PC-9 (cell line): ENCODE data around the gene RBM15. TPM values are rescaled to one million over a fixed set of nuclear protein-coding genes. Genes with fewer than 3 reads are reported as not detected.

Source experiments
- BruUV-seq: library from RNA; stranded (reverse); fragments of 400-500 nt; replicated peaks from 2 replicates; lab custom pipeline; 2021; lab: Mats Ljungman, UMichigan
- CTCF ChIA-PET: fragments of 300-600 bp; sonication (Branson Sonifier 250); formaldehyde crosslinking; loops from one replicate; lab custom pipeline; 2022; ENCODE audit warnings: antibody characterized with exemption; lab: Charles Lee
- POLR2A ChIA-PET: fragments of 300-600 bp; sonication (Branson Sonifier 250); formaldehyde crosslinking; loops from one replicate; lab custom pipeline; 2022; ENCODE audit warnings: antibody characterized with exemption; ENCODE audit not compliant: unreplicated experiment; lab: Charles Lee
- DNase-seq, 2 experiments: peaks; one replicate each; pipeline versions ENCODE4 v3.0.0 to v3.0.0-alpha.2; 2015 to 2022; ENCODE audit warnings: mixed read lengths in 1 of 2
- H2AFZ ChIP-seq: fragments of 200-600 bp; sonication (generic); 2 replicates; pipeline ENCODE4 v1.8.1; 2017; ENCODE audit warnings: antibody characterized with exemption
- H3F3A ChIP-seq: fragments of 200-600 bp; sonication (generic); 2 replicates; pipeline ENCODE4 v1.8.1; 2017; ENCODE audit warnings: antibody characterized with exemption, mild to moderate bottlenecking, low read depth; ENCODE audit not compliant: insufficient read depth
- H3K27ac ChIP-seq: fragments of 200-600 bp; sonication (generic); 2 replicates; pipeline ENCODE4 v1.6.1; 2016; ENCODE audit warnings: mixed run types
- H3K27me3 ChIP-seq: fragments of 200-600 bp; sonication (generic); 2 replicates; pipeline ENCODE4 v1.6.1; 2016; ENCODE audit warnings: low read depth, mixed run types; ENCODE audit not compliant: insufficient read depth
- H3K36me3 ChIP-seq: fragments of 200-600 bp; sonication (generic); 2 replicates; pipeline ENCODE4 v1.6.1; 2016; ENCODE audit warnings: low read depth, mixed run types
- H3K4me1 ChIP-seq: fragments of 200-600 bp; sonication (generic); replicated peaks from 2 replicates; pipeline ENCODE4 v1.6.1; 2016; ENCODE audit warnings: mixed run types; ENCODE audit not compliant: insufficient read depth
- H3K4me2 ChIP-seq: fragments of 200-600 bp; sonication (generic); 2 replicates; pipeline ENCODE4 v1.6.1; 2017; ENCODE audit warnings: mixed run types
- H3K4me3 ChIP-seq: fragments of 200-600 bp; sonication (generic); 2 replicates; pipeline ENCODE4 v1.6.1; 2016; ENCODE audit warnings: mixed run types
- H3K79me2 ChIP-seq: fragments of 200-600 bp; sonication (generic); 2 replicates; pipeline ENCODE4 v1.6.1; 2017; ENCODE audit warnings: low read depth, mixed run types
- H3K9me2 ChIP-seq: fragments of 200-600 bp; sonication (generic); 2 replicates; pipeline ENCODE4 v1.8.1; 2017; ENCODE audit warnings: mild to moderate bottlenecking; ENCODE audit not compliant: insufficient read depth
- H3K9me3 ChIP-seq: fragments of 200-600 bp; sonication (generic); 2 replicates; pipeline ENCODE4 v1.8.1; 2016; ENCODE audit warnings: low read depth; ENCODE audit not compliant: insufficient read depth
- H4K20me1 ChIP-seq: fragments of 200-600 bp; sonication (generic); 2 replicates; pipeline ENCODE4 v1.8.1; 2017; ENCODE audit not compliant: insufficient read depth
- EZH2 ChIP-seq: fragments of 200-600 bp; sonication (generic); IDR thresholded peaks from 2 replicates; pipeline ENCODE4 v1.8.0; 2017; ENCODE audit warnings: antibody characterized with exemption, low read depth
- intact Hi-C: fragments of 100-400 bp; cut with micrococcal nuclease; formaldehyde crosslinking; loops from one replicate; pipeline ENCODE4 v1.10.0; 2022; ENCODE audit not compliant: unreplicated experiment
- total RNA-seq: library from RNA; stranded (reverse); gene quantifications from 2 replicates; pipeline ENCODE4 v1.2.3, GENCODE V29; 2021
- TF ChIP-seq, protein P1 (sequence below): fragments of 200-600 bp; sonication (generic); conservative IDR thresholded peaks from 2 replicates; pipeline ENCODE4 v1.6.1; 2017; ENCODE audit warnings: mixed run types, antibody characterized with exemption, mild to moderate bottlenecking, moderate library complexity

Gene RBM15
- total RNA-seq, 1 experiment from 2014 or later, result 43.1 TPM

DNA sequence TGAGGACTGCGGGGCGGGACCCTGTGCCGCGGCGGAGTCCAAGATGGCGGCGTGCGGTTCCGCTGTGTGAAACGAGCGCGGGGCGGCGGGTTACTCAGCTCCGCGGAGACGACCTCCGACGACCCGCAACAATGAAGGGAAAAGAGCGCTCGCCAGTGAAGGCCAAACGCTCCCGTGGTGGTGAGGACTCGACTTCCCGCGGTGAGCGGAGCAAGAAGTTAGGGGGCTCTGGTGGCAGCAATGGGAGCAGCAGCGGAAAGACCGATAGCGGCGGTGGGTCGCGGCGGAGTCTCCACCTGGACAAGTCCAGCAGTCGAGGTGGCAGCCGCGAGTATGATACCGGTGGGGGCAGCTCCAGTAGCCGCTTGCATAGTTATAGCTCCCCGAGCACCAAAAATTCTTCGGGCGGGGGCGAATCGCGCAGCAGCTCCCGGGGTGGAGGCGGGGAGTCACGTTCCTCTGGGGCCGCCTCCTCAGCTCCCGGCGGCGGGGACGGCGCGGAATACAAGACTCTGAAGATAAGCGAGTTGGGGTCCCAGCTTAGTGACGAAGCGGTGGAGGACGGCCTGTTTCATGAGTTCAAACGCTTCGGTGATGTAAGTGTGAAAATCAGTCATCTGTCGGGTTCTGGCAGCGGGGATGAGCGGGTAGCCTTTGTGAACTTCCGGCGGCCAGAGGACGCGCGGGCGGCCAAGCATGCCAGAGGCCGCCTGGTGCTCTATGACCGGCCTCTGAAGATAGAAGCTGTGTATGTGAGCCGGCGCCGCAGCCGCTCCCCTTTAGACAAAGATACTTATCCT is 430 bp downstream of the RBM15 start:
- H3F3A ChIP-seq, result peaks cover 32% of the 10 kb centered on the region
- peak overlapping the region; percentile 91 for H3K4me2 ChIP-seq
- peaks cover 58% of the 10 kb centered on the region for H3K79me2 ChIP-seq
- ChIA-PET POLR2A (interaction anchor here (0.6 to 0.9 kb wide), 5 partner anchors 9 to 864 kb away, joined by 3 to 8 read pairs (median 6); no protein-coding TSS in a partner anchor), CTCF (interaction anchor here (0.7 to 2.1 kb wide), 3 partner anchors 121 to 131 kb away, joined by 3 to 5 read pairs (median 3); no protein-coding TSS in a partner anchor)
- H3K9me3 ChIP-seq, result no peaks in the 10 kb centered on the region
- peak in 1 of 2 experiments; percentile 52 for DNase-seq
- peak overlapping the region; percentile 48 for H3K27ac ChIP-seq
- peak overlapping the region; percentile 85 for H2AFZ ChIP-seq
- H3K36me3 ChIP-seq, result peaks cover 33% of the 10 kb centered on the region
- H3K9me2 ChIP-seq, result no peaks in the 10 kb centered on the region
- intact Hi-C loops, result loop anchor here (2.0 to 10.0 kb wide), 3 partner anchors 43 to 245 kb away; no protein-coding TSS in a partner anchor
- TF ChIP-seq EZH2, result no peak
- TF ChIP-seq, protein P1, sequence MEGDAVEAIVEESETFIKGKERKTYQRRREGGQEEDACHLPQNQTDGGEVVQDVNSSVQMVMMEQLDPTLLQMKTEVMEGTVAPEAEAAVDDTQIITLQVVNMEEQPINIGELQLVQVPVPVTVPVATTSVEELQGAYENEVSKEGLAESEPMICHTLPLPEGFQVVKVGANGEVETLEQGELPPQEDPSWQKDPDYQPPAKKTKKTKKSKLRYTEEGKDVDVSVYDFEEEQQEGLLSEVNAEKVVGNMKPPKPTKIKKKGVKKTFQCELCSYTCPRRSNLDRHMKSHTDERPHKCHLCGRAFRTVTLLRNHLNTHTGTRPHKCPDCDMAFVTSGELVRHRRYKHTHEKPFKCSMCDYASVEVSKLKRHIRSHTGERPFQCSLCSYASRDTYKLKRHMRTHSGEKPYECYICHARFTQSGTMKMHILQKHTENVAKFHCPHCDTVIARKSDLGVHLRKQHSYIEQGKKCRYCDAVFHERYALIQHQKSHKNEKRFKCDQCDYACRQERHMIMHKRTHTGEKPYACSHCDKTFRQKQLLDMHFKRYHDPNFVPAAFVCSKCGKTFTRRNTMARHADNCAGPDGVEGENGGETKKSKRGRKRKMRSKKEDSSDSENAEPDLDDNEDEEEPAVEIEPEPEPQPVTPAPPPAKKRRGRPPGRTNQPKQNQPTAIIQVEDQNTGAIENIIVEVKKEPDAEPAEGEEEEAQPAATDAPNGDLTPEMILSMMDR, result peak; percentile 45; the same call in 1 of the 2 replicates
- peaks cover 48% of the 10 kb centered on the region for H4K20me1 ChIP-seq
- no peaks in the 10 kb centered on the region for H3K27me3 ChIP-seq
- BruUV-seq, result no TSS peak
- H3K4me1 ChIP-seq, result peaks cover 68% of the 10 kb centered on the region
- H3K4me3 ChIP-seq, result peak overlapping the region; percentile 77

DNA sequence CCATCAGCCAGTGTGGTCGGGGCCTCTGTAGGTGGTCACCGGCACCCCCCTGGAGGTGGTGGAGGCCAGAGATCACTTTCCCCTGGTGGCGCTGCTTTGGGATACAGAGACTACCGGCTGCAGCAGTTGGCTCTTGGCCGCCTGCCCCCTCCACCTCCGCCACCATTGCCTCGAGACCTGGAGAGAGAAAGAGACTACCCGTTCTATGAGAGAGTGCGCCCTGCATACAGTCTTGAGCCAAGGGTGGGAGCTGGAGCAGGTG is 961 bp downstream of the RBM15 start:
- ChIA-PET POLR2A (no interaction called here), CTCF (interaction anchor here (0.7 to 2.1 kb wide), 2 partner anchors 120 to 132 kb away, joined by 3 to 5 read pairs; no protein-coding TSS in a partner anchor)
- H3K27ac ChIP-seq, result no peak overlapping the region

DNA sequence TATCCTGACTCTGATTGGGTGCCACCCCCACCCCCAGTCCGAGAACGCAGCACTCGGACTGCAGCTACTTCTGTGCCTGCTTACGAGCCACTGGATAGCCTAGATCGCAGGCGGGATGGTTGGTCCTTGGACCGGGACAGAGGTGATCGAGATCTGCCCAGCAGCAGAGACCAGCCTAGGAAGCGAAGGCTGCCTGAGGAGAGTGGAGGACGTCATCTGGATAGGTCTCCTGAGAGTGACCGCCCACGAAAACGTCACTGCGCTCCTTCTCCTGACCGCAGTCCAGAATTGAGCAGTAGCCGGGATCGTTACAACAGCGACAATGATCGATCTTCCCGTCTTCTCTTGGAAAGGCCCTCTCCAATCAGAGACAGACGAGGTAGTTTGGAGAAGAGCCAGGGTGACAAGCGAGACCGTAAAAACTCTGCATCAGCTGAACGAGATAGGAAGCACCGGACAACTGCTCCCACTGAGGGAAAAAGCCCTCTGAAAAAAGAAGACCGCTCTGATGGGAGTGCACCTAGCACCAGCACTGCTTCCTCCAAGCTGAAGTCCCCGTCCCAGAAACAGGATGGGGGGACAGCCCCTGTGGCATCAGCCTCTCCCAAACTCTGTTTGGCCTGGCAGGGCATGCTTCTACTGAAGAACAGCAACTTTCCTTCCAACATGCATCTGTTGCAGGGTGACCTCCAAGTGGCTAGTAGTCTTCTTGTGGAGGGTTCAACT is 2.1 kb downstream of the RBM15 start:
- peaks cover 46% of the 10 kb centered on the region for H3K36me3 ChIP-seq
- peaks cover 26% of the 10 kb centered on the region for H3F3A ChIP-seq
- no peak for DNase-seq
- H2AFZ ChIP-seq, result no peak overlapping the region
- H3K4me2 ChIP-seq, result peak overlapping the region; percentile 91
- no peaks in the 10 kb centered on the region for H3K9me3 ChIP-seq
- no peaks in the 10 kb centered on the region for H3K9me2 ChIP-seq
- intact Hi-C loops, result no loop called here
- H3K79me2 ChIP-seq, result peaks cover 75% of the 10 kb centered on the region
- no peak for TF ChIP-seq EZH2
- TF ChIP-seq, protein P1, result no peak
- CTCF ChIA-PET, result no interaction called here
- BruUV-seq, result no TSS peak
- POLR2A ChIA-PET, result no interaction called here
- H4K20me1 ChIP-seq, result peaks cover 65% of the 10 kb centered on the region
- H3K4me3 ChIP-seq, result peak overlapping the region; percentile 77; the same call in 1 of the 2 replicates
- H3K27ac ChIP-seq, result no peak overlapping the region
- peaks cover 67% of the 10 kb centered on the region for H3K4me1 ChIP-seq
- H3K27me3 ChIP-seq, result no peaks in the 10 kb centered on the region

More for the DNA sequence above, 961 bp downstream of the RBM15 start:
- peaks cover 64% of the 10 kb centered on the region for H3K79me2 ChIP-seq
- no peaks in the 10 kb centered on the region for H3K27me3 ChIP-seq
- H2AFZ ChIP-seq, result 0 out of 2 replicates have a peak overlapping the region, but pooled peaks have one; percentile 85
- H3K9me2 ChIP-seq, result no peaks in the 10 kb centered on the region
- peaks cover 38% of the 10 kb centered on the region for H3K36me3 ChIP-seq
- peaks cover 53% of the 10 kb centered on the region for H4K20me1 ChIP-seq
- no peaks in the 10 kb centered on the region for H3K9me3 ChIP-seq
- DNase-seq, result no peak
- peaks cover 33% of the 10 kb centered on the region for H3F3A ChIP-seq
- peak overlapping the region; percentile 91 for H3K4me2 ChIP-seq
- H3K4me3 ChIP-seq, result peak overlapping the region; percentile 77
- peaks cover 71% of the 10 kb centered on the region for H3K4me1 ChIP-seq
- BruUV-seq, result TSS peak; percentile 38
- TF ChIP-seq EZH2, result no peak
- TF ChIP-seq, protein P1, result no peak
- intact Hi-C loops, result no loop called here
